ENCODE results near the gene GASK1A.
"Not testable (repeated sequence)": the region's sequence is repeated elsewhere in the genome, so short reads cannot be mapped to it uniquely, and the experiment has no call there.

GRCh38 chr3:43070670-43071069, 91.6 kb downstream of the GASK1A start:
- TF ChIP-seq CTCF (IDR thresholded peaks at IDR 0.05; ENCODE audit: low read depth, low read length, missing input control); FOXA1 (IDR thresholded peaks at IDR 0.05): not testable (repeated sequence)
- TF ChIP-seq, protein P1, sequence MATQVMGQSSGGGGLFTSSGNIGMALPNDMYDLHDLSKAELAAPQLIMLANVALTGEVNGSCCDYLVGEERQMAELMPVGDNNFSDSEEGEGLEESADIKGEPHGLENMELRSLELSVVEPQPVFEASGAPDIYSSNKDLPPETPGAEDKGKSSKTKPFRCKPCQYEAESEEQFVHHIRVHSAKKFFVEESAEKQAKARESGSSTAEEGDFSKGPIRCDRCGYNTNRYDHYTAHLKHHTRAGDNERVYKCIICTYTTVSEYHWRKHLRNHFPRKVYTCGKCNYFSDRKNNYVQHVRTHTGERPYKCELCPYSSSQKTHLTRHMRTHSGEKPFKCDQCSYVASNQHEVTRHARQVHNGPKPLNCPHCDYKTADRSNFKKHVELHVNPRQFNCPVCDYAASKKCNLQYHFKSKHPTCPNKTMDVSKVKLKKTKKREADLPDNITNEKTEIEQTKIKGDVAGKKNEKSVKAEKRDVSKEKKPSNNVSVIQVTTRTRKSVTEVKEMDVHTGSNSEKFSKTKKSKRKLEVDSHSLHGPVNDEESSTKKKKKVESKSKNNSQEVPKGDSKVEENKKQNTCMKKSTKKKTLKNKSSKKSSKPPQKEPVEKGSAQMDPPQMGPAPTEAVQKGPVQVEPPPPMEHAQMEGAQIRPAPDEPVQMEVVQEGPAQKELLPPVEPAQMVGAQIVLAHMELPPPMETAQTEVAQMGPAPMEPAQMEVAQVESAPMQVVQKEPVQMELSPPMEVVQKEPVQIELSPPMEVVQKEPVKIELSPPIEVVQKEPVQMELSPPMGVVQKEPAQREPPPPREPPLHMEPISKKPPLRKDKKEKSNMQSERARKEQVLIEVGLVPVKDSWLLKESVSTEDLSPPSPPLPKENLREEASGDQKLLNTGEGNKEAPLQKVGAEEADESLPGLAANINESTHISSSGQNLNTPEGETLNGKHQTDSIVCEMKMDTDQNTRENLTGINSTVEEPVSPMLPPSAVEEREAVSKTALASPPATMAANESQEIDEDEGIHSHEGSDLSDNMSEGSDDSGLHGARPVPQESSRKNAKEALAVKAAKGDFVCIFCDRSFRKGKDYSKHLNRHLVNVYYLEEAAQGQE (IDR thresholded peaks at IDR 0.05), result not testable (repeated sequence)
